ENCODE measurements around the gene PITHD1.
"Not testable (repeated sequence)": the region's sequence is repeated elsewhere in the genome, so short reads cannot be mapped to it uniquely, and the experiment has no call there.

PITHD1 gene

GRCh38 chr1:23790696-23791515 lies 12.7 kb downstream of the PITHD1 start, which contains the start of gene LYPLA2:
Gene LYPLA2, plus strand, starts transcription at chr1:23791145. Its CDS starts 1,538 bp downstream, at chr1:23792683.
- no peak for TF ChIP-seq CTCF (IDR thresholded peaks at IDR 0.05; ENCODE audit: insufficient read depth, missing control alignments)
- DNase-seq (ENCODE audit: insufficient read length, low spot score) = peak; percentile 76
- no peak for FAIRE-seq

DNA sequence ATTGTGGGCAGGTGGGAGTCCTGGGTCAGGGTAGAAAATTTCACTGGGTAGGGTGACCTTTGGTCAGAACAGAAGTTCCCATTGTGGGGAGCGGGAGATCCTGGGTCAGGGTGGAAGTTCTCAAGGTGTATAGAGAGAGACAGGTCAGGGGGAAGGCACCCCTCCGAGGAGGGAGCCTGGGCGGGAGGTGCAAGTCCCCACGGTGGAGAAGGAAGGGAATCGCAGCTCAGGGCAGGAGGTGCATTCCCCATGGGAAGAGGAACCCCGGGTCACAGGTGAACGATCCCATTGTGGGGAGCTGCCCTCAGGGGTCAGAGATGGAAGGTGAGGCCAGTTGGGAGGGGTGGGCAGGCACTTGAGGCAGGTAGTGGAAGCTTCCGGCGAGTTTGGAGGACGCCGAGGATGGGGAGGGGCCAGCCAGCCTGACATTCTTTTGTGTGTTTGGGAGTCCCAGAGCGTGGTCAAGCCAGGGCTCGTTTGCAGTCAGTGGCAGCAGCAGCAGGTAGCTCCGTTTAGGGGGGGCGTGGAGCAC lies 13.4 kb downstream of the PITHD1 start:
- FAIRE-seq = no peak
- no peak for DNase-seq (ENCODE audit: insufficient read length, low spot score)
- TF ChIP-seq CTCF (IDR thresholded peaks at IDR 0.05; ENCODE audit: insufficient read depth, missing control alignments) = no peak

DNA sequence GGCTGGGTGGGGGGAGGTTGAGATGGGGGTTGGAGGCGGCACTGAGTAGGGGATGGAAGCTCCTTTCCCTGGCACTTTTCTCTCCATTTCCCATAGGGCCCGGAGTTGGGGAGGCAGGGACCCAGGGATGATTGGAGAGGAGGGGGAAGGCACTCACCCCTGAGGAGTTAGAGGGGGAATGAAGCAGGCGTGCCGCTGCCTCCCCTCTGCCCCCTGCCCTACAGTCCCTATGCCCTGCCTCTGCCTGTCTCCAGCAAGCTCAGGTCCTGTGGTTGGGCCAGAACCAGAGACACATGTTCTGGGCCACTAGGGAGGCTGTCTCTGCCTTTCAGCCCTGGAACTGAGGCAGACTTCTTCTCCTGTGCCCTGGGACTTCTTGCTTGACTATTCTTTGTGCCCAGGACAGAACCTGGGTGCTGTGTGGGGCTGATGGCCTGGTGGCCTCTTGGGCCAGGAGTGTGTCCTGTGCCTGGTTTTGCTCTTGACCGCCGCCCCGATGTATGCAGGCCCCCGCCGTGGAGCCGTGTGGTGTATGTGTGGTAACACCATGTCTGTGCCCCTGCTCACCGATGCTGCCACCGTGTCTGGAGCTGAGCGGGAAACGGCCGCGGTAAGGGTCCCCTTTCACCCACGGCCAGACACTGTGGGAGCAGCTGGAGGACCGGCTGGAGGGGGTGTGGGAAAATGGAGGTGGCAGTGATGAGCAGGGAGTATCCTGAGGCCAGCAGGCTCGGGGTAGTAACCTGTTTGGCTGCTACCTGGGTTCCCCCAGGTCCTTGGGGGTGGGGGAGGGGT lies 14.1 kb downstream of the PITHD1 start:
- DNase-seq (ENCODE audit: insufficient read length, low spot score) (no peak), FAIRE-seq (no peak)
- TF ChIP-seq CTCF (IDR thresholded peaks at IDR 0.05; ENCODE audit: insufficient read depth, missing control alignments) = no peak

DNA sequence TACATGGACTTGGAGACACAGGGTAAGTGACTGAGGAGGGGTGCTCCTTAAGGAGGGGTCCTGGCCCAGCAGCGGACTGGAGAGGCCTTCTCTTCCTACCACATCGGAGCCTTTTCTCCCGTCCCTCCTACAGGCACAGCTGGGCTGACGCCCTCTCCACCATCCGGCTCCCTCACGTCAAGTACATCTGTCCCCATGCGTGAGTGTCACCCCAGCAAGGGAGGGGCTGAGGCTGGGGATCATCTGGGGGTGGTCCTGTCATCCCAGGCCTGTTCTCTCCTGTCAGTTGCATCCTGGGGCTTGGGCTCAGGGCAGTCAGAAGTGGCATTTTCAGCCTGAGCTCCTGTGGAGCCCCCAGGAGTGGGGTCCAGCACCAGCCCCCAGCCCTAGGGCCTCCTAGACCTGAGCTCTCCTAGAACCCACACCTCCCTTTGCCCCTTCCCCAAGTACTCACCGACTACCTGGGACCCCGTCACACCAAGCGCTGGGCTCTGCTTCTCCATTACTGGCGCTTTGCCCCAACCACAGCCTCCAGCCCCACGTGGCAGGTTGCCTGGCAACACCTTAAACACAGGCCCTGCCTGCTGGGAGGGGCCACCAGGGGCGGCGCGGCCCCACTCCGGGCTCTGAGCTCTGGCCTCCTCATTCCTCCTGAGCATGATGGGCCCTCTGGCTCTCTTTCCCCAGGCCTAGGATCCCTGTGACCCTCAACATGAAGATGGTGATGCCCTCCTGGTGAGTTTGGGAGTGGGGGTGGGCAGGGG lies 15.0 kb downstream of the PITHD1 start:
- no peak for DNase-seq (ENCODE audit: insufficient read length, low spot score)
- FAIRE-seq = no peak
- TF ChIP-seq CTCF (IDR thresholded peaks at IDR 0.05; ENCODE audit: insufficient read depth, missing control alignments) = no peak

DNA sequence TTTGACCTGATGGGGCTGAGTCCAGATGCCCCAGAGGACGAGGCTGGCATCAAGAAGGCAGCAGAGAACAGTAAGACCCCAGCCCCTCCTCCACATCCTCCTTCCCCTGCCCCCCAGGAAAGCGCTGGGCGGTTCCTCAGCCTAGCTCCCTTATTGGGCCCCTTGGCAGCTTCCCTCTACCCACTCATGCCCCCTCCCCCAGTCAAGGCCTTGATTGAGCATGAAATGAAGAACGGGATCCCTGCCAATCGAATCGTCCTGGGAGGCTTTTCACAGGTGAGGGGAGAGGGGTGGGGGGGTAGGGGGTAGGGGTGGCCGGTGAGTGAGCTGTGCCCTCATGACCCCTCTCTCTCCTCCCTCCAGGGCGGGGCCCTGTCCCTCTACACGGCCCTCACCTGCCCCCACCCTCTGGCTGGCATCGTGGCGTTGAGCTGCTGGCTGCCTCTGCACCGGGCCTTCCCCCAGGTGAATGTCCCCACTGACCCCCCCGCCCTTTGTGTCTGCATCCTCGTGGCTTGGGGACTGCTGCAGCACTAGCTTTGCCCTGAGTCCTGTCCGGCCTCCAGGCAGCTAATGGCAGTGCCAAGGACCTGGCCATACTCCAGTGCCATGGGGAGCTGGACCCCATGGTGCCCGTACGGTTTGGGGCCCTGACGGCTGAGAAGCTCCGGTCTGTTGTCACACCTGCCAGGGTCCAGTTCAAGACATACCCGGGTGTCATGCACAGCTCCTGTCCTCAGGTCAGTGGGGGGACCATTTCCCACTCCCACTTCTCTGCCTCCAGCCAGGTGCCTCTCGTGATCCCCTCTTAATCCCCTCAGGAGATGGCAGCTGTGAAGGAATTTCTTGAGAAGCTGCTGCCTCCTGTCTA lies 15.9 kb downstream of the PITHD1 start:
- no peak for DNase-seq (ENCODE audit: insufficient read length, low spot score)
- no peak for FAIRE-seq
- TF ChIP-seq CTCF (IDR thresholded peaks at IDR 0.05; ENCODE audit: insufficient read depth, missing control alignments) = no peak

- not testable (repeated sequence) for FAIRE-seq; DNase-seq (ENCODE audit: insufficient read length, low spot score)
Observed at GRCh38 chr1:23794732-23795182, 16.5 kb downstream of the PITHD1 start.

Measured in D721Med (cell line).